ENCODE data around the gene OTC.
A peak's percentile ranks its signal among the peaks of the same experiment; 100 is the strongest.

OTC gene

DNA sequence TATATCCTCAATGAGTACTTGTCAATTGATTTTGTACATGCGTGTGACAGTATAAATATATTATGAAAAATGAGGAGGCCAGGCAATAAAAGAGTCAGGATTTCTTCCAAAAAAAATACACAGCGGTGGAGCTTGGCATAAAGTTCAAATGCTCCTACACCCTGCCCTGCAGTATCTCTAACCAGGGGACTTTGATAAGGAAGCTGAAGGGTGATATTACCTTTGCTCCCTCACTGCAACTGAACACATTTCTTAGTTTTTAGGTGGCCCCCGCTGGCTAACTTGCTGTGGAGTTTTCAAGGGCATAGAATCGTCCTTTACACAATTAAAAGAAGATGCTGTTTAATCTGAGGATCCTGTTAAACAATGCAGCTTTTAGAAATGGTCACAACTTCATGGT lies at the start of gene OTC:
TSS of gene OTC (plus strand) at position 243 of the 400 bp plus-strand sequence. CDS start at position 336, 93 bp downstream.
- no peak for DNase-seq (ENCODE audit: low read depth in 2 of 2)

DNA sequence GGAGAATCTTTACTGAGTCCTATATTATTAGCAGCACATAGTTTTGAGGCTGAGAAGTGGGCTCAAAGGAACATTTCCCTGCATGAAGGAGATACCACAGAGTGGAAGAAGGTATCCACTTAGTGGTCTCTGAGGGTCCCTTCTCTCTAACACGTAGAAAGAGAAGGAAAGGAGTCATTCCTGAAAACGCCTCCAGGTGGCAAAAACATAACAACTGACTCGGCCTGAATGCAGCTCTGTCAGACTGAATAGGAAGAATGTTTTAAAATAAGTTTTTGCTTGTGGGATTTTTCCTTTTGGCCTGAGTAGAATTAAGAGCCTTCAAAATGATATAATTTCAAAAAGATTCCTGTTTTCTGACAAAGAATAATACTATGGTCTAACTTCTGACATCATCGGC lies 48.4 kb upstream of the OTC start:
- no peak for DNase-seq (ENCODE audit: low read depth in 2 of 2)

DNA sequence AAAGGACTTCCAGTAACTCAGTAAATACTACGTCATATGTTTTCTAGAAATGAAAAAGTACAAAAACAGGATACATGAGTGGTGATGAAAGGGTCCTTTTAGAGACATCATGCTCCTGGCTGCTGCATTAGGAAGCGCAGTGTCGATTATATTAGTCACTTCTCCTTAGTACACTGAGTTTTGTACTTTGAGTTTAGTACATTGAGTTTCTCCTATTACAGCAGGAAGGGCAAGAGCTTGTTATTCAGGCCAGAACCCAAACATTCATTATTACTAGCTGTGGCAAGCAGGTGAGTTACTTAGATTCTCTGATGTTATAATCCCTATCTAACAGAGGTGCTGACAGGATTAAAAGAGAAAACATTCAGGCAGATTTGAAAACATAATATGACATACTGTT lies 46.4 kb upstream of the OTC start:
- no peak for DNase-seq (ENCODE audit: low read depth in 2 of 2)

- no peak for DNase-seq (ENCODE audit: low read depth in 2 of 2)
These were observed 40.7 kb upstream of the OTC start for GRCh38 chrX:38311743-38312142.

DNA sequence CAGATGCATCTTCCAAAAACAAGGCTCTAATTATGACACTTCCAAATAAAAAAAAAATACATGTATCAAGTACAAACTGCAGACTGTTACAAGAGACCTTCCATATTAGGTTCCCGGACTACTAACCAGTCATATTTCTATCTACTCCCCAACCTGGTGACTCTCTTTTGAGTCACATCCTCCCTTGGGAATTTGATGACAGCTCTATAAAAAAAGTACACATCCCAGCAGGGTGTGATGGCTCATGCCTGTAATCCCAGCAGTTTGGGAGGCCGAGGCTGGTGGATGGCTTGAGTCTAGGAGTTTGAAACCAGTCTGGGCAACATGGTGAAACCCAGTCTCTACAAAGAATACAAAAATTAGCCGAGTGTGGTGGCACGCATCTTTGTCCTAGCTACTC lies 40.0 kb upstream of the OTC start:
- no peak for DNase-seq (ENCODE audit: low read depth in 2 of 2)

- DNase-seq (ENCODE audit: low read depth in 2 of 2): no peak
These were observed 39.2 kb upstream of the OTC start for GRCh38 chrX:38313190-38313589.

DNA sequence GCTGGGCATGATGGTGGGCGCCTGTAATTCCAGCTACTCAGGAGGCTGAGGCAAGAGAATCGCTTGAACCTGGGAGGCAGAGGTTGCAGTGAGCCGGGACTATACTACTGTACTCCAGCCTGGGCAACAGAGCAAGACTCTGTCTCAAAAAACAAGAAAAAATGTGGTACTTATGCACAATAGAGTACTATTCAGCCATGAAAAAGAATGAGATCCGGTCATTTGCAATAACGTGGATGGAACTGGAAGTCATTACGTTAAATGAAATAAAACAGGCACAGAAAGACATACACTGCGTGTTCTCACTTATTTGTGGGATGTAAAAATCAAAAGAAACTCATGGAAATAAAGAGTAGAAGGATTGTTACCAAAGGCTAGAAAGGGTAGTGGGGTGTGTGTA lies 37.2 kb upstream of the OTC start:
- DNase-seq (ENCODE audit: low read depth in 2 of 2): no peak

- DNase-seq (ENCODE audit: low read depth in 2 of 2): no peak
These were observed 34.2 kb upstream of the OTC start for GRCh38 chrX:38318196-38318595.

- no peak for DNase-seq (ENCODE audit: low read depth in 2 of 2)
These were observed 33.8 kb upstream of the OTC start for GRCh38 chrX:38318606-38319005.

- DNase-seq (ENCODE audit: low read depth in 2 of 2): no peak
These were observed 31.6 kb upstream of the OTC start for GRCh38 chrX:38320819-38321218.

DNA sequence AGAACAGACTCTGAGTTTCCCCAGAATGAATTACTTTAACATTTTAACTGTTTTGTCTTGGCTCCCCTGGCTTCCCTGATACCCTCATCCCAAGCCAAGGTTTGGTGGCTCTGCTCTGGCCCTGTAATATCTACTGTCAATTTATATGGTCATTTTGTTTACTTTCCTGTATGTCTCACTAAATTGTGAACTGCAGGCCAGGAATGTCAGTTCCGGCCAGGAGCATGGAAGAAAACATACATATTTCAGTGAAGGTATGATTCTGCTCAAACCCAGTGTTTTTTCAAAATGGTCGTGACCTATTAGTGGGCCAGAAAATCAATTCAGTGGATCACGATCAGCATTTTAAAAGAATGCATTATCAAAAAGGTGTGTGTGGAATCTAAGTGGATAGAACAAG lies 26.3 kb upstream of the OTC start:
- DNase-seq (ENCODE audit: low read depth in 2 of 2): no peak

DNA sequence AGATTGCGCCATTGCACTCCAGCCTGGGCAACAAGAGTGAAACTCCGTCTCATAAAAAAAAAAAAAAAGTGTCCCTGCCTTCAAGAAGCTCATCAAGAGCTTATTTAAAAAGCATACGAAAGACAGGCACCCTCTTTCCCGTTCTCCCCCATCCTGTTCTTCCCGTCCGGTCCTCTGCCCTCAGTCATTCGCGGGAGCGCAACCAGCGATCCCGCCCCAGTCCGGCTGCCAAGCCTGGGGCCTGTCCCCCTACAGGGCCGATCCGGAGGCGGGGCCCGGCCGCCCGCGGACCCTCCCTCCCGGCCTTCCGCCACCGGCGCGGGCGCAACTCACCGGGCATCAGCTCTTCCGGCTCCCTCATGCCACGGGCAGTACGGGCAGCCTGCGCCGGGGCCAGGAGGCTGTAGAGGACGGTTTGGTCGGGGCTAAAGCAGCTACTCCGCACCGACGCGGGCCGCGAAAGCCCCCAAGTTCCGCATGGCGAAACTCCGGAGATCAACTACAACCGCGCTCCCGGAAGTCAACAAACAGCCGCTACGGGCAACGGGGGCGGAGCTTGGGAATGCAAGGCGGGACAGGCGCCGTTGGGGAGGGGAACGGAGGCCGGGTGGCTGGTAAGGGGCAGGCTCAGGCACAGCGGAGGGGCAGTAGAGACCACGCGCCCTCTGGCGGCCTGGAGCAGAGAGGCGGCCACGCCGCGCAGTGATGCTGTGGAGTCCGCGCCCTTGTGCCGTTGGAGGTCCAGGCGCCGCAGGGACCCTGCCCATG lies 25.2 kb upstream of the OTC start, which contains the start of gene RPGR:
TSS of gene RPGR (minus strand) at position 503 of the 768 bp plus-strand sequence. CDS start at position 361, 142 bp downstream.
- peak; percentile 78 for DNase-seq (ENCODE audit: low read depth in 2 of 2)

DNA sequence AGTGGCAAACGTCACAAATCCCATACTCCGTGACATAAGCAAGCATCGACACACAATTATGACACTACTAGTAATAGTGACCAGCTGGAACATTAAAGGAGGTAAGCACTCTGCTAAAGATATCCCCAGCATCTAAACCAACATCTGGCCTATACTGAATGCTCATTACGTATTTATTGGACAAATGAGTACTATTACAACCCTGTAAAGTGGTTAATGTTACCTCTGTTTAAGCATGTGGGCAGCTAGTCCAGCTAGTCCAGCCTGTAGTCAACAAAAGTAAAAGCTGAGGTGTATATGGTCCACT lies 24.7 kb upstream of the OTC start:
- DNase-seq (ENCODE audit: low read depth in 2 of 2): no peak

DNA sequence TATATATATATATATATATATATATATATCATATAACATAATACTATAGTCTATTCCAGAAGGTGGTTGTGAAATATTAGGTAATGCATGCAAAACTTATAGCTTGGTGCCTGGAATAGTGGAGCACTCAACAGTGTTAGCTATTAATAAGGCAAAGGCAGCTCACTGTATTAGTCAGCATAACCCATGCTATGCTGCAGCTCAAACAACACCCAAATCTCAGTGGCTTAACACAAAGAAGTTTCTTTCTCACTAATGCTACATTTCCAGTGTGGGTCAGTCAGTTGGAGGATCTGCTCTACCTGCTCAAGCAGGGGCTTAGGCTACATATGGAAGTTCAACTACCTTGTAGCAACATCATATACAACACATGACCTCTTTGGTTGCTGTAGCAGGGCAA lies 19.9 kb upstream of the OTC start:
- DNase-seq (ENCODE audit: low read depth in 2 of 2): no peak

- DNase-seq (ENCODE audit: low read depth in 2 of 2): no peak
These were observed 17.0 kb upstream of the OTC start for GRCh38 chrX:38335382-38335781.

- DNase-seq (ENCODE audit: low read depth in 2 of 2): no peak
These were observed 15.7 kb upstream of the OTC start for GRCh38 chrX:38336538-38337240.

DNA sequence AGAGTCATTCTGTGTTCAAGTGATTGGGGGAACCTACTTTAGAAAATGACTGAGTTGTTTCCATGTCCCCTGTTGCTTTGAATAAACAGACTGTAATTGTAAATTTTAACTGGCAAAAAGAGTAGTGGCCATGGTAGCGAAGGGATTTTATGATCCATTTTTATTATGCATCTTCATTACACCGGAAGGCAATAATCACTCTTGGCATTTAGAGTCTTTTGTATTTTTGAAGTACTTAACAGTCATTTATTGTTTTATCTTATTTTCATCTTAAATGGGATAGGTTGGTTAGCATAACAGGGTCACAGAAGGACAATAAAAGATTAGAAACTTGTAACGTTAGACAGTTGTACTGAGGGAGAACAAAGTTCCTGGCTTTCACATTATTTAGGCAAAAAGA lies 11.0 kb upstream of the OTC start:
- DNase-seq (ENCODE audit: low read depth in 2 of 2): no peak

DNA sequence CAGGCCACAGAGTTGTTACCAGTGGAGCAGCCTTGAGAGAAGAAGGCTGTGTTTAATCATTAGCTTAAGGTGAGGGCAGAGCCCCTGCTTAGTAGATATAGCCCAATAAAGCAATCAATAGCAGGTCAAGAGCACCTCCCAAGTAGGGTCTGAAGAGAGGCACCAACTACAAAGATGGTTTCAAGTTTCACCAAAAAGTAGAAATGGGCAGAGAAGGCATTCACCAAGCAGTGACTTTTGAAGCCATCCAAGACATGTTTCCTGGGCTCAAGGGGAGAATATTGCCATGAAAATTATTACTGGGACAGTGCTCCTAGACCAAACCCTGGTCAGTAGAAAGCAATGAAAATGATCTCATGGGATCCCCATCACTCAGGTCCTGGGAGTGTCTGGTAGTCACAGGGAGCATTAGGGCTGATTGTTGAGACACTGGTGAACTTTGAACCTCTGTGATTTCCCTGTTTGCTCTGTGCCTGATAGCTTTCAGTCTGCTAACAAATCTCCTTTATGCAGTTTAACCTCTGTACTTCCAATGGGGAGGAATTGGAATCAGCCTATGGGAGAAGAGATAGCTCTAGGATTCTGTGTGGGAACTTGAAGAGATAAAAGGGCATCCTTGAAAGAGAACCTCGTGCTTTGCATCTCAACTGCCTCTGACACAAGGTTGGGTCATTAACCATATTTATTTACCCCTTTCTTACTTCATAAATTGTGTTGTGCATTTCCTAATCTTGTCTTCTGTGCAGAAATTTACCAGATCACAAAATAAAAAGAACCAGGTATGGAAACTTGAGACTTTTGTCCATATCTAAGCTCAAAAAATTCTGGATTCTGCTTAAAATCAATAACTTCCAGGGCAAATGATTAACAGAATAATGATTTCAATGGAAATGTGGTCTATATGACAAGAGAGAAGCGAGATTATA lies 9.3 kb upstream of the OTC start:
- DNase-seq (ENCODE audit: low read depth in 2 of 2): no peak

DNA sequence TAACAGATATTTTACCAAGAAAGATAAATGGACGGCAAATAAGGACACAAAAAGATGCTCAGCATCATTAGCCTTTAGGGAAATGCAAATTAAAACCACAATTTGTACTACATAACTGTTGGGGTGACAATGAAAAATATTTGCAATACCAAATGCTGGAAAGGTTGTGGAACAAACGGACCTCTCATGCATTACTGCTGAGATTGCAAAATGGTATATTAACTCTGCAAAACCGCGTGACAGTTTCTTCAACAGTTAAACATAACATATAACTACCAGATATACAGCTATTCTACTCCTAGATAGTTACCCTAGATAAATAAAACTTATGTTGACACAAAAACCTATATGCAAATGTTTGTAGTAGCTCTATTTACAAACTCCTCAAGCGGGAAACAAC lies 6.3 kb upstream of the OTC start:
- no peak for DNase-seq (ENCODE audit: low read depth in 2 of 2)

DNA sequence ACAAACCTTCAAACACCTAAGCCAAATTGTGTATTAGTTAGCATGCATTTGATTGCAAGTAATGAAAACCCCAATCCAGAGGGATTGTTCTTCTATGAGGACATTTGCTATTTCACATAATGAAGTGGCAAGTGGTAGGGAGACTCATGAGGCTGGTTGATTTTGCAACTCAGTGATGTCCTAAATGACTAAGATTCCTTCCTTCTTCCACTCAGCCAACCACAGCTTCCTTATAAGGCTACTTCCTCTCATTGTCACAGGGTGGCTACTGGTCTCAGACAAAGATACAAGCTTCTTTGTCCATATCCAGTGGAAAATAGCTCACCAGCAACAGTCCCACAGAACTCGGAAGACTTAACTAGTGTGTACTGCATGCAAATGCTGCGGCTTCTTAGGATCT lies 5.3 kb upstream of the OTC start:
- DNase-seq (ENCODE audit: low read depth in 2 of 2): no peak

GRCh38 chrX:38351346-38351745 lies 1.1 kb upstream of the OTC start:
- DNase-seq (ENCODE audit: low read depth in 2 of 2): no peak

- DNase-seq (ENCODE audit: low read depth in 2 of 2): no peak
These were observed 4.0 kb downstream of the OTC start for GRCh38 chrX:38356401-38356800.
